GM18508 (cell line): ENCODE measurements around the gene COLEC11.

ENCODE experiments used
- ATAC-seq: cut with Tn5 transposase; IDR thresholded peaks from one replicate; pipeline ENCODE4 v1.9.1; 2021; ENCODE audit warnings: moderate number of reproducible peaks; ENCODE audit not compliant: insufficient read depth, unreplicated experiment

The COLEC11 gene

DNA sequence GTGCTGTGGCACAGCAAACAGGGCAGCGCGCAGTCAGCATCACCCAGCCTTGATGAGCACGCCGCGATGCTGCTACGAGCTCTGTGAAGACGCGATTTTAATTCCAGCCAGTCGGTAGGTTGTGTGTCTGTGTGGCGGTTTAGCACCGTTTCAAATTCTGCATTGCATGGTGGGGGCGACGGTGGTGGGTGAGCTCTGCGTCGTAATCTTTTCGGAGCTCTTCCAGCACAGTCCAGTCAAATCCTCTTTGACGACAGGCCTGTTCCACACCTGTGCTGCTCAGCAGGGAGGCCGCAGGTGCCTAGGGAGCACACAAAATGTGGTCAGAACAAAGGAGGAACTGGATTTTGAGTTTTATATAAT, 71.7 kb downstream of the COLEC11 start:
- ATAC-seq: no peak

DNA sequence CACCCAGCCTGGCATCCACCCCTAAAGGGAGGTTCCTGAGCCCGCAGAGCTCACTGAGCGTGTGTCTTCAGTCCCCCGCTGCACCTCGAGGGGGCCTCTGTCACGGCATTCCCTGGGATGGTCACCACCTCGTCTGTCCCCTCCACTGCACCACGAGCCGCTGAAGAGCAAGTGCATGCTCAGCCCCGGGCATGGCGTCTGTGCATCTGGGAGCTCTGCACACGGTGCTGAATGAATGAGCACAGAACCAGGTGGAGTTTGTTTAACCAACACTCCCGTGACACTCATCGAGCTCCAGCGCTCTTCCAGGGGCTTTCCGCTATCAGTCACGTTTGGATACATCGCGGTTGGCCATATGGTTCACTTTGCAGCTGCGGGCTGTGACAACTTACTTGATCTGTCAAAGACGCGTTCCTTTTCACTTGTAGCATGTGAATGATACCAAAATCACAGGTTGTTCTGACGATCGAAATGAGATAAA, 72.3 kb downstream of the COLEC11 start:
- ATAC-seq: no peak

DNA sequence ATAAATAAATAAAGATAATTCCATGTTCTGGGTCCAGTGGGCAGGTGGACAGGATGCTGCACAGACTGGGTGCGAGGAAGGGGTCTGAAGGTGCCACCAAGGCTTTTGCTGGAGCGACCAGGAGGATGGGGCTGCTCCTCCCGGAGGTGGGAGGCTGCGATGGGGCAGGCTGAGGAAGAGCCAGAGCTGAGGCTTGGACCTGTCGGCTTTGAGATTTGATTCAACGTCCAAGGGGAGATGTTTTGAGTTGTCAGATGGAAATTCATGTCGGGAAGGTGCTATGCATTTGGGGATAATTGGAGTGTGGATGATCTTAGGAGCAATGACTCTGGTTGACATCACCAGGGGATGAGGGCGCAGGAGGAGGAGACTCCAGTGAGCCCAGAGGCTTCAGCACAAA, 74.7 kb downstream of the COLEC11 start:
- ATAC-seq: no peak

DNA sequence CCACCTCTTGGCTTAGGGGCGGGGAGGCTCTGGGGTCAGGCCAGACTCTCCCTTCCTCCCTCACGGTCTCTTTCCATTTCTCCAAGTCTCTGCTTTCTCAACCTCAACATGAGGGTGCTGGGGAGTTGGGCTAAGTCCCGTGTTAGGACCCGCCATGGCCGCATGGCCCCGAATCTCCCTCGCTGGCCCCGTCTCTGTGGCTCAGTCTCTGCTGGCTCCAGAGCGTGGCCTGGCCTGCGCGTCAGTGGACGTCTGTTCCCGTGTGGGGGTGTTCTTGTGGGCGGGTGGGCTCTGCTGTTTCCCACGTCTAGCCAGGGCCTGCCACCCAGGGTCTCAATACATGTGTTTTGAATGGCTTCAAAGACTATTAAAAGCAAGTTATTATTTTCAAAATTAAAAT, 75.5 kb downstream of the COLEC11 start:
- ATAC-seq: no peak

GRCh38 chr2:3670941-3671340, 76.0 kb downstream of the COLEC11 start:
- no peak for ATAC-seq

- ATAC-seq: no peak
These were observed 78.2 kb downstream of the COLEC11 start for GRCh38 chr2:3672861-3673678.

GRCh38 chr2:3674066-3674845, 79.3 kb downstream of the COLEC11 start:
- no peak for ATAC-seq

DNA sequence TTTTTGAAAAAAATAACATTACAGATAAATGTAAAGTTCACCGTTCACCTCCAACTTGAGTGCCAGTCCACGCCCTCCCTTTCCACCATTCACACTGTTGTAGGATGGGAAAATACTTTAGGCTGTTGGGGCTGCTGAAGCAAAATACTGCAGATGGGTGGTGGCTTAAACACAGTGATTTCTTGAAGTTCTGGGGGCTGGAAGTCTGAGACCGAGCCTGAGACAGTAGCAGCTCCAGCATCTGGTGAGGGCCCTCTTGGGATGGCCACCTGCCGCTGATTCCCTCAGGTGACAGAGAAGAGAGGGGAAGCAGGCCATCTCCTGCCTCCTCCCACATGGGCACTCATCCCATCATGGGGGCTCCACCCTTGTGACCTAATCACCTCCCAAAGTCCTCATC, 80.8 kb downstream of the COLEC11 start:
- ATAC-seq: no peak

DNA sequence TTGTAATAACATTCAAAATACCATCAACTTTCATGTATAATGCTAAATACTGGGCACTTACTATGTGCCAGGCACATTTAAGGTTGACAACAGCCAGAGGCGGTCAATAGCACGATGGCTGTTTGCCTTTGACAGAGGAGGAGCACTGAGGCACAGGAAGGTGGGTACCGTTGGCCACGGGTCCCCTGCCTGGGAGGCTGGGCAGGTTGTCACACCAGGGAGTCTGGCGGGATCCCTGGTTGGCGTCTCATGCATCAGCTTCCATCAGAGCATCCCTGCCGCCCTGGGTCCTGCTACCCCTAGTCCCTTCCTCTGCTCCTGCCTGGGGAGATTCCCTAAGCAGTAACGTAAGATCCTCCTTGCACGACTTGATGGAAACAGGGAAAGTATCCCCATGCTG, 82.5 kb downstream of the COLEC11 start:
- no peak for ATAC-seq

DNA sequence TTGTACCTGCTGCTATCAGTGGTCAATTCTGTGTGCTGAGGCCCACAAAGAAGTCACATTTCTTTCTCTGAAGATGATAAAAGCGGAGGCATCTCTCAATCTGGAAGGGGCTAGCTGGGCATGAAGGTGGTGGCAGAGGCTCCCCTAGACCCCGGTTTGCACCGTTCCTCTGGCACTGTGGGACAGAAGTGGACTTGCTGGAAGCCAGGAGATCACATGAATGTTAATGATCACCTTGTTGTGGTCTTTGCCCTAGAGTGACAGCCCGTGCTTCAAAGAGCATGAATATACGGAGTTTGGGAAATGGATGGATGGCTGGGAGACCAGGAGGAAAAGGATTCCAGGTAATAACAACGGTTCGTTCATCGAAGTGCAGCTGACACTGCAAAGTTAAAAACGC, 83.3 kb downstream of the COLEC11 start:
- ATAC-seq: no peak

- ATAC-seq: no peak
These were observed 84.3 kb downstream of the COLEC11 start for GRCh38 chr2:3679180-3679579.

DNA sequence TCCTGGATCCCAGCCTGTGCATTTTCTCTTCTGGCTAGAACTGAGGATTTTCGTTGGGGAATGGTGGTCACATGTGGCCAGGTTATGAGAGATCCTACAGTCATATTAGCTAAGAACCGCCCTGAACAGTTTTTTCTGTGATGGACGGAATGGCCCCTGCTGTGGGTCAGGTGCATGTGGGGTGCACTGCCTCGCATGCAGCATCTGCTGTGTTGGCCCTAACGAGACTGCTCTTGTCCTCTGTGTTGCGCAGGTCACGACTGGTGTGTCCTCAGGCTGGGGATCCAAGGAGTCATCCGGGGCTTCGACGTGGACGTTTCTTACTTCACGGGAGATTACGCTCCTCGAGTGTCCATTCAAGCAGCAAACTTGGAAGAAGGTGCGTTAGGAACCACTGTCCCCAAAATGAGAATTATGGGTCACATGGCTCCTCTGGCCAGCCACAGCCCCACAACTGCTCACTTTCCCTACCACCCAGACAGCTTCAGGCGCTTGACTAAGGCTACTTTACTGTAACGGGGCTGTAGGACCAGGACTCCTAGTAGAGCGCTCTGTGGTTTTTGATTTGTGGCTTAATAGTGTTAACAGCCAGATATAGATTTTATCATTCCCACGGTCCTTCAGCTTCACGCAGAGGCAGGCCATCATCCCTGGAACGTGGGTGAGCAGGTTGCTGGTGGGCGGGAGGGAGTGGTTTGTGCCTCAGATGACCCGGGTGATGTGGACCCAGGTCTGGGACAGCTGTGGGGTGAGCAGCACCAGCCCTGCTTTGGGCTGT, 84.9 kb downstream of the COLEC11 start:
- no peak for ATAC-seq

DNA sequence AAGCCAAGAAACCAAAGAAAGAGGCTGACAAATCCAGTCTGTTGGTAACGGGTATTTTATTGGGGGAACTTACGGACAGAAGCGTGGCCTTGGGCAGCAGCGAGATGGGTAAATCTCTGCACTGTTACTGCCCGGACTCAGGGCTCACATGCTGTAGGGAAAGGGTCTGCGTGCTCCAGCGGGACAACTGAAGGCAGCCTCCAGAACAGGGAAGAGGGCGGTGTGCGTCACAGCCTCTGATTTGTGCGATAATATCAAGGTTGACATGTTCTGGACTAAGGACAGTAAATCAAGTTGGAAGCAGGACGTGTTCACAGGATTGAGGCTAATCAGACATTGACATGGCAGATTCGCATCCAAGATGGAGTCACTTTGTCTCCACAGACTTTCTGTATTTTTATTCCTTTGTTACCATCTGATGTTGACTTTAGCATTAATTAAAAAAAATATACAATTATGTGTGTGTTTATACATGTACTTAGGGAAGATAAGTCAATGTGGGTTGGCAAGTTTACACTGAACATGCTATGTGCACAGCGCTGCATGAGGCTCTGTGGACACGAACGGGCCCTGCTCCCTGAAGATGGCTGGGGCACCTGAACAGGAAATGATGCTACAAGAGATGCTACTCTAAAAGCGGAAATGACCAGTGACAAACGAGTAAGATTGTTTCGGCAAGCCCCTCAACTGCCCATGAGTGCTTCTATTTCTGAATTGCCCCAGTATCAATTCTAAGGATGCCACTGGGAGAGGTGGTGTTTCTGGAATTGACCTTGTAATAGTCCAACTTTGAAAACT, 85.8 kb downstream of the COLEC11 start:
- ATAC-seq: no peak

GRCh38 chr2:3681625-3682024, 86.7 kb downstream of the COLEC11 start:
- no peak for ATAC-seq

DNA sequence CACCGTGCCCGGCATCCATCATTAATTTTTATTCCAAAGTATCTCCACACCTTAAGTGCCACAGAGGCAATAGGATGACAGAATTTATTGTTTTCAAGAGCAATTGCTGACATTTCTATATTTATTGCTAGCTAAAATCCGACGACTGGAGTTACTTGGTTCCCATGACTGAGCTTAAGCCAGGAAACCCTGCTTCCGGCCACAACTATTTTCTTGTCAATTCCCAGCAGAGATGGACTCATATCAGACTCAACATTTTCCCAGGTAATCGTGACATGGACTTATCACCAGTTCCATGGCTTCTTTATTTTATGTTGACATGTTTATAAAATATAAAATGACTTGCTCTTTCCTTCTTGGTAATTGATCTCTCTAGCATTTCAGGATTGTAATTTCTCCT, 87.9 kb downstream of the COLEC11 start:
- ATAC-seq: no peak

DNA sequence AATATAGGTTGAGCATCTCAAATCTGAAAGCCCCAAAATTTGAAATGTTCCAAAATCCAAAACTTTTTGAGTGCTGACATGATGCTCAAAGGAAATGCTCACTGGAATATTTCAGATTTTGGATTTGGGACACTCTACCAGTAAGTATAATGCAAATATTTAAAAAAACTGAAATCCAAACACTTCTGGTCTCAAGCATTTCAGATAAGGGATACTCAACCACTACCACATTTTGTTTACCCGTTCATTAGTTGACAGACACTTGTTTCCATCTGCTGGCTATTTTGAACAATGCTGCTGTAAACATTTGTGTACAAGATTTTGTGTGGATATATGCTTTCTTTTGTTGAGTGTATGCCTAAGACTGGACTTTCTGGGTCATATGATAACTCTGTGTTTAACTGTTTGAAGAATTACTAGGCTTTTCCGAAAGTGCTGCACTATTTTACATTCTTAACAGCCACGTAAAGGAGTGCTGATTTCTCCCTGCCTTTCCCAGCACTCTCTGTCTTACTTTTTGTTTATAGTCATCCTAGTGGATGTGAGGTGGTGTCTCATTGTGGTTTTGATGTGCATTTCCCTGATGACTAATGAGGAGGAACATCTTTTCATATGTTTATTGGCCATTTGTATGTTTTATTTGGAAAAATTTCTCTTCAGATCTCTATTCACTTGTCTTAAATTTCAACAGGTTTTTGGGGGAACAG, 89.0 kb downstream of the COLEC11 start:
- no peak for ATAC-seq

DNA sequence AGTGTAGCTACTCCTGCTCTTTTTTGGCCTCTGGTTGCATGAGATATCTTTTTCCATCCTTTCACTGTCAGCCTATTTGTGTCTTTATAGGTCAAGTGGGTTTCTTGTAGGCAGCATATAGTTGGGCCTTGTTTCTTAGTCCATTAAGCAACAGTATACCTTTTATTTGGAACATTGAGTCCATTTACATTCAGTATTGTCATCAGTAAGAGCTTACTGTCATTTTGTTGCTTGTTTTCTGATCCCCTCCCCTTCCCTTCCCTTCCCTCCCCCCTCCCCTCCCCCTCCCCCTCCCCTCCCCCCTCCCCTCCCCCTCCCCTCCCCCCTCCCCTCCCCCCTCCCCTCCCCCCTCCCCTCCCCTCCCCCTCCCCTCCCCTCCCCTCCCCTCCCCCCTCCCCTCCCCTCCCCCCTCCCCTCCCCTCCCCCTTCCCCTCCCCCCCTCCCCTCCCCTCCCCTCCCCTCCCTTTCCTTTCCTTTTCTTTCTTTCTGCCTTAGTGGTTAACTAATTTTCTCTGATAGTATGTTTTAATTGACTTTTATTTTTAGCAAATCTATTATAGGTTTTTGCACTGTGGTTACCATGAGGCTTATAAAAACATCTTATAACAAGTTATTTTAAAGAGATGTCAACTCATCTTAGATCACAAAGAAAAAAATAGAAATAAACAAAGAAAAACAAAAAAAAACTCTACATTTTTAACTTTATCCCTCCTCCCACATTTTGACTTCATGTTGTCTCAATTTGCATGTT, 95.3 kb downstream of the COLEC11 start:
- no peak for ATAC-seq

- ATAC-seq: no peak
These were observed 97.5 kb downstream of the COLEC11 start for GRCh38 chr2:3692375-3692774.
